SU-DHL-6 (cell line): ENCODE measurements around the gene LRP1B.

Source experiments
- H2AFZ ChIP-seq: fragments of 200-600 bp; sonication (generic); 2 replicates; pipeline ENCODE4 v1.6.1; 2014; ENCODE audit warnings: low read depth, mild to moderate bottlenecking, moderate library complexity, mixed read lengths, antibody characterized with exemption, low read length; ENCODE audit not compliant: severe bottlenecking
- H3F3A ChIP-seq: fragments of 200-600 bp; shearing (Covaris generic); 2 replicates; pipeline ENCODE4 v1.6.0; 2016; ENCODE audit warnings: antibody characterized with exemption, mild to moderate bottlenecking; ENCODE audit not compliant: insufficient read depth
- H3K27ac ChIP-seq: fragments of 200-600 bp; sonication (generic); 2 replicates; pipeline ENCODE4 v1.5.1; 2016; ENCODE audit warnings: low read depth, mild to moderate bottlenecking, low read length, moderate library complexity, mixed read lengths
- H3K27me3 ChIP-seq: fragments of 200-600 bp; sonication (generic), shearing (Covaris generic); 2 replicates; pipeline ENCODE4 v1.6.0; 2014; ENCODE audit warnings: mild to moderate bottlenecking, low read length
- H3K36me3 ChIP-seq: fragments of 200-600 bp; sonication (generic); 2 replicates; pipeline ENCODE4 v1.6.1; 2014; ENCODE audit warnings: mild to moderate bottlenecking, low read length, mixed read lengths
- H3K4me2 ChIP-seq: fragments of 300-600, 200-600 bp; shearing (Covaris generic), sonication (generic); 2 replicates; pipeline ENCODE4 v1.6.0; 2014; ENCODE audit warnings: low read length, low read depth, mild to moderate bottlenecking; ENCODE audit not compliant: poor library complexity, severe bottlenecking
- H3K4me3 ChIP-seq: fragments of 200-600 bp; sonication (generic); 2 replicates; pipeline ENCODE4 v1.5.1; 2014; ENCODE audit warnings: antibody characterized with exemption, low read length, mild to moderate bottlenecking, mixed read lengths; ENCODE audit not compliant: insufficient read depth, poor library complexity, severe bottlenecking
- H3K79me2 ChIP-seq: fragments of 200-600 bp; sonication (generic); 2 replicates; pipeline ENCODE4 v1.6.1; 2014; ENCODE audit warnings: mild to moderate bottlenecking, low read length, moderate library complexity; ENCODE audit not compliant: insufficient read depth
- H3K9ac ChIP-seq: fragments of 200-600 bp; sonication (generic); 2 replicates; pipeline ENCODE4 v1.7.0; 2014; ENCODE audit warnings: mild to moderate bottlenecking, low read length
- H3K9me2 ChIP-seq: fragments of 200-600 bp; sonication (generic); replicated peaks from 2 replicates; pipeline ENCODE4 v1.6.1; 2014; ENCODE audit warnings: low read length; ENCODE audit not compliant: insufficient read depth
- H3K9me3 ChIP-seq: fragments of 200-600 bp; sonication (generic); 2 replicates; pipeline ENCODE4 v1.6.1; 2014; ENCODE audit warnings: low read length, mixed read lengths; ENCODE audit not compliant: insufficient read depth
- H4K20me1 ChIP-seq: fragments of 200-600 bp; sonication (generic); 2 replicates; pipeline ENCODE4 v1.6.1; 2014; ENCODE audit warnings: low read depth, mild to moderate bottlenecking, antibody characterized with exemption, low read length, moderate library complexity, mixed read lengths
- CTCF ChIP-seq: fragments of 200-600 bp; sonication (generic); IDR thresholded peaks from one replicate; pipeline ENCODE4 v1.5.1; 2017; ENCODE audit warnings: antibody characterized with exemption, mild to moderate bottlenecking, low read length, moderate library complexity; ENCODE audit not compliant: insufficient read depth, poor library complexity, severe bottlenecking
- EZH2phosphoT487 ChIP-seq: fragments of 200-600 bp; sonication (generic), shearing (Covaris generic); conservative IDR thresholded peaks from 2 replicates; pipeline ENCODE4 v1.6.1; 2018; ENCODE audit warnings: mild to moderate bottlenecking, antibody characterized with exemption, low read length, moderate library complexity, mixed read lengths

Gene LRP1B

GRCh38 chr2:140354544-140354943 is 1776.3 kb downstream of the LRP1B start:
- H3K27me3 ChIP-seq: no peaks in the 10 kb centered on the region
- no peak overlapping the region for H3K27ac ChIP-seq
- H3K4me2 ChIP-seq: no peak overlapping the region
- H3K79me2 ChIP-seq: no peaks in the 10 kb centered on the region
- no peak for TF ChIP-seq EZH2phosphoT487
- no peak for TF ChIP-seq CTCF
- no peaks in the 10 kb centered on the region for H3F3A ChIP-seq
- H3K9me3 ChIP-seq: no peaks in the 10 kb centered on the region
- no peak overlapping the region for H3K4me3 ChIP-seq
- no peak overlapping the region for H2AFZ ChIP-seq
- no peaks in the 10 kb centered on the region for H3K9me2 ChIP-seq
- no peaks in the 10 kb centered on the region for H4K20me1 ChIP-seq
- no peak overlapping the region for H3K9ac ChIP-seq
- H3K36me3 ChIP-seq: no peaks in the 10 kb centered on the region

DNA sequence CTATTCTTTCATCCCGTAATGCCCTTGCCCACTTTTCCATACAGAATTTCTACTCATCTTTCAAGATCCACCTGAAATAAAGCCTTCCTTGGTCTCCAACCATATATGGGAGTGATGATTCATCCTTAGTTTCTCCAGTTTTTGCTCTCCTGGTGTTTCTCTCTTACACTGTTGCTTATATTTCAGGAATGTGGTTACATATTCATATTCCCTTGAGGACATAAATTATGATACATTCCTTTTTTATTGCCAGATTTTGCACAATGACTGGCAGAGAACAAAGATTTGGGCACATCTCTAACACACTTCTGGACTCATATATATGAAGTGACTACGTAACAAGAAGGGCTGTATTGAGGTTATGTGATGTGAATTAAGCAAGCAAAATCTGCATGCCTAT is 1777.3 kb downstream of the LRP1B start:
- no peaks in the 10 kb centered on the region for H3K9me2 ChIP-seq
- no peak overlapping the region for H3K27ac ChIP-seq
- H3K27me3 ChIP-seq: no peaks in the 10 kb centered on the region
- H3K4me3 ChIP-seq: no peak overlapping the region
- no peaks in the 10 kb centered on the region for H3F3A ChIP-seq
- no peak overlapping the region for H3K4me2 ChIP-seq
- H4K20me1 ChIP-seq: no peaks in the 10 kb centered on the region
- H3K9me3 ChIP-seq: no peaks in the 10 kb centered on the region
- no peak overlapping the region for H3K9ac ChIP-seq
- TF ChIP-seq CTCF: no peak
- TF ChIP-seq EZH2phosphoT487: no peak
- no peaks in the 10 kb centered on the region for H3K36me3 ChIP-seq
- no peak overlapping the region for H2AFZ ChIP-seq
- no peaks in the 10 kb centered on the region for H3K79me2 ChIP-seq

DNA sequence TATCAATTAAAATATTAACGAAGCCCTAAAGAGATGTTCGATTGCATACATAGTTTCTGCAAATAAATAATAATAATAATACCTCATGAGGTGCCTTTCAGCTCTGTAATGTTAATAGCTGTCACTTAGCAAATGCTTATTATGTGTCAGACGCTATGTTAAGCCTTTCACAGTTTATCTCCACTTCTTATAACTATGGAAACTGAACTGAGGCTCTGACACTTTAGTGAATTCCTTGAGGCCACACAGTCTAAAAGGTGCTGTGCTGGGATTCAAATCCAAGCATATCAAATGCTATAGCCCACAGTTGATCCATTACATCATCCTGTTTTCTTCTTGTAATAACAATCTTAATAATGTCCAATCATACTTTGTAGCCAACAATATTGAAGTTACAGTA is 1779.1 kb downstream of the LRP1B start:
- Histone ChIP-seq H3K27ac (no peak overlapping the region), H3K27me3 (no peaks in the 10 kb centered on the region), H3K9me3 (no peaks in the 10 kb centered on the region), H3K4me3 (no peak overlapping the region), H3K4me2 (no peak overlapping the region), H3K9ac (no peak overlapping the region), H3F3A (no peaks in the 10 kb centered on the region), H3K79me2 (no peaks in the 10 kb centered on the region), H3K9me2 (no peaks in the 10 kb centered on the region), H3K36me3 (no peaks in the 10 kb centered on the region), H4K20me1 (no peaks in the 10 kb centered on the region), H2AFZ (no peak overlapping the region)
- TF ChIP-seq CTCF (no peak), EZH2phosphoT487 (no peak)

DNA sequence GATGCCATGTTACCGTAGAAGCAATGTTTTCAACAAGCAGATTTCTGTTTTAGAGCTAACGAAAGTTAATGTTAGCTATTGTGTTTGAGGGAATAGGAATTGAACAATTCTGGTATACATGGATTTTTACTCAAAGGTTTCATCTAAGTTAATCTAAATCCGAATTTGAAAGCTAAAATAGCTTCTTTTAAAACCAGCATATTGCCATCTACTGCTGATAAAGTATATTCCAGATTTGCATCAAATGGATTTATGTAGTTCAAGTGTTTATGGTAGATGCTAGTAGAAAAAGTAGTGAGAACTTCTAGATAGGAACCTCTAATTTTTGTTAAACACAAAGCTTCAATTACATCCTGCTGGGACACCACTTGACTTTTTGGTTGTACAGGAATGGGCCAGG is 1781.1 kb downstream of the LRP1B start:
- H3K9me2 ChIP-seq: no peaks in the 10 kb centered on the region
- TF ChIP-seq EZH2phosphoT487 (no peak), CTCF (no peak)
- no peak overlapping the region for H2AFZ ChIP-seq
- H3K27ac ChIP-seq: no peak overlapping the region
- H3K4me3 ChIP-seq: no peak overlapping the region
- H3K79me2 ChIP-seq: no peaks in the 10 kb centered on the region
- H3K36me3 ChIP-seq: no peaks in the 10 kb centered on the region
- no peaks in the 10 kb centered on the region for H3F3A ChIP-seq
- H3K27me3 ChIP-seq: no peaks in the 10 kb centered on the region
- H3K9ac ChIP-seq: no peak overlapping the region
- H3K9me3 ChIP-seq: no peaks in the 10 kb centered on the region
- H3K4me2 ChIP-seq: no peak overlapping the region
- H4K20me1 ChIP-seq: no peaks in the 10 kb centered on the region
